T-helper 1 cell treated with Interleukin-12 subunit alpha and Interleukin-12 subunit beta and Interleukin-4 antibody, amounts not matched to agents 30 μg/mL and 1 μg/mL, for 36 hours (primary cell): ENCODE measurements around the gene SYMPK.

Source experiments
- H3K27ac Mint-ChIP-seq: one replicate; pipeline ENCODE4 v1.8.0; 2021; ENCODE audit warnings: mild to moderate bottlenecking, mixed read lengths
- H3K27me3 Mint-ChIP-seq: one replicate; pipeline ENCODE4 v1.8.0; 2021; ENCODE audit warnings: low read depth, mixed read lengths
- H3K36me3 Mint-ChIP-seq: one replicate; pipeline ENCODE4 v1.8.0; 2021; ENCODE audit warnings: low read depth, mixed read lengths
- H3K4me1 Mint-ChIP-seq: one replicate; pipeline ENCODE4 v1.8.0; 2021; ENCODE audit warnings: low read depth, mixed read lengths
- H3K4me3 Mint-ChIP-seq: one replicate; pipeline ENCODE4 v1.8.0; 2021; ENCODE audit warnings: mild to moderate bottlenecking, moderate library complexity, mixed read lengths
- H3K9me3 Mint-ChIP-seq: one replicate; pipeline ENCODE4 v1.8.0; 2021; ENCODE audit warnings: mixed read lengths

SYMPK gene

GRCh38 chr19:45782162-45782691, 80.7 kb downstream of the SYMPK start, which contains the start of gene DMPK:
DMPK (minus strand) TSS chr19:45782490; CDS start chr19:45782352, 138 bp downstream.
- H3K27me3 Mint-ChIP-seq, result peaks cover 21% of the 10 kb centered on the region
- peaks cover 18% of the 10 kb centered on the region for H3K4me1 Mint-ChIP-seq
- H3K27ac Mint-ChIP-seq, result no peak within 1 kb of the TSS
- H3K4me3 Mint-ChIP-seq, result no peak within 1 kb of the TSS
- H3K9me3 Mint-ChIP-seq, result no peaks in the 10 kb centered on the region
- peaks cover 9% of the 10 kb centered on the region for H3K36me3 Mint-ChIP-seq

GRCh38 chr19:45781214-45782161, 81.5 kb downstream of the SYMPK start:
- Mint-ChIP-seq H3K9me3 (no peaks in the 10 kb centered on the region), H3K27ac (no peak overlapping the region), H3K4me1 (peaks cover 18% of the 10 kb centered on the region), H3K4me3 (no peak overlapping the region), H3K36me3 (peaks cover 10% of the 10 kb centered on the region), H3K27me3 (peaks cover 21% of the 10 kb centered on the region)

GRCh38 chr19:45780448-45781213, 82.3 kb downstream of the SYMPK start:
- Mint-ChIP-seq H3K4me3 (no peak overlapping the region), H3K4me1 (peaks cover 18% of the 10 kb centered on the region), H3K9me3 (no peaks in the 10 kb centered on the region), H3K27ac (no peak overlapping the region), H3K36me3 (peaks cover 10% of the 10 kb centered on the region), H3K27me3 (peaks cover 21% of the 10 kb centered on the region)

GRCh38 chr19:45780146-45780447, 82.8 kb downstream of the SYMPK start:
- Mint-ChIP-seq H3K9me3 (no peaks in the 10 kb centered on the region), H3K27me3 (peaks cover 21% of the 10 kb centered on the region)

GRCh38 chr19:45779231-45780145, 83.5 kb downstream of the SYMPK start:
- Mint-ChIP-seq H3K9me3 (no peaks in the 10 kb centered on the region), H3K4me1 (peaks cover 18% of the 10 kb centered on the region), H3K4me3 (peak overlapping the region; percentile 82), H3K36me3 (peaks cover 10% of the 10 kb centered on the region), H3K27ac (no peak overlapping the region), H3K27me3 (peaks cover 21% of the 10 kb centered on the region)

More at GRCh38 chr19:45780146-45780447, 82.8 kb downstream of the SYMPK start:
- H3K27ac Mint-ChIP-seq, result no peak overlapping the region
- H3K36me3 Mint-ChIP-seq, result peaks cover 10% of the 10 kb centered on the region
- no peak overlapping the region for H3K4me3 Mint-ChIP-seq
- peaks cover 18% of the 10 kb centered on the region for H3K4me1 Mint-ChIP-seq

- H3K4me1 Mint-ChIP-seq, result peaks cover 18% of the 10 kb centered on the region
- H3K27ac Mint-ChIP-seq, result no peak overlapping the region
- H3K4me3 Mint-ChIP-seq, result peak overlapping the region; percentile 82
- no peaks in the 10 kb centered on the region for H3K9me3 Mint-ChIP-seq
- H3K27me3 Mint-ChIP-seq, result peaks cover 21% of the 10 kb centered on the region
- peaks cover 10% of the 10 kb centered on the region for H3K36me3 Mint-ChIP-seq
Observed at GRCh38 chr19:45778010-45778661, 84.8 kb downstream of the SYMPK start.

- peaks cover 18% of the 10 kb centered on the region for H3K4me1 Mint-ChIP-seq
- no peak overlapping the region for H3K27ac Mint-ChIP-seq
- H3K36me3 Mint-ChIP-seq, result peaks cover 10% of the 10 kb centered on the region
- no peak overlapping the region for H3K4me3 Mint-ChIP-seq
- peaks cover 21% of the 10 kb centered on the region for H3K27me3 Mint-ChIP-seq
- no peaks in the 10 kb centered on the region for H3K9me3 Mint-ChIP-seq
Observed at GRCh38 chr19:45777395-45777961, 85.5 kb downstream of the SYMPK start.

GRCh38 chr19:45774765-45775164, 88.2 kb downstream of the SYMPK start:
- no peak overlapping the region for H3K4me3 Mint-ChIP-seq
- H3K36me3 Mint-ChIP-seq, result peaks cover 10% of the 10 kb centered on the region
- H3K9me3 Mint-ChIP-seq, result no peaks in the 10 kb centered on the region
- no peak overlapping the region for H3K27ac Mint-ChIP-seq
- H3K4me1 Mint-ChIP-seq, result peaks cover 19% of the 10 kb centered on the region
- peaks cover 14% of the 10 kb centered on the region for H3K27me3 Mint-ChIP-seq

- Mint-ChIP-seq H3K36me3 (peaks cover 7% of the 10 kb centered on the region), H3K9me3 (no peaks in the 10 kb centered on the region), H3K27ac (no peak overlapping the region), H3K4me1 (peaks cover 12% of the 10 kb centered on the region), H3K27me3 (peaks cover 9% of the 10 kb centered on the region), H3K4me3 (no peak overlapping the region)
Observed at GRCh38 chr19:45773384-45773783, 89.6 kb downstream of the SYMPK start.

- H3K36me3 Mint-ChIP-seq, result peaks cover 6% of the 10 kb centered on the region
- H3K27me3 Mint-ChIP-seq, result peaks cover 9% of the 10 kb centered on the region
- no peak overlapping the region for H3K4me3 Mint-ChIP-seq
- H3K9me3 Mint-ChIP-seq, result no peaks in the 10 kb centered on the region
- H3K4me1 Mint-ChIP-seq, result peaks cover 11% of the 10 kb centered on the region
- no peak overlapping the region for H3K27ac Mint-ChIP-seq
Observed at GRCh38 chr19:45772912-45773311, 90.0 kb downstream of the SYMPK start.

GRCh38 chr19:45772130-45772840, 90.7 kb downstream of the SYMPK start:
- H3K4me3 Mint-ChIP-seq, result no peak overlapping the region
- no peaks in the 10 kb centered on the region for H3K9me3 Mint-ChIP-seq
- H3K27ac Mint-ChIP-seq, result no peak overlapping the region
- H3K27me3 Mint-ChIP-seq, result peaks cover 12% of the 10 kb centered on the region
- peaks cover 11% of the 10 kb centered on the region for H3K4me1 Mint-ChIP-seq
- peaks cover 5% of the 10 kb centered on the region for H3K36me3 Mint-ChIP-seq

- peaks cover 15% of the 10 kb centered on the region for H3K27me3 Mint-ChIP-seq
- no peak overlapping the region for H3K27ac Mint-ChIP-seq
- H3K4me1 Mint-ChIP-seq, result peaks cover 11% of the 10 kb centered on the region
- H3K9me3 Mint-ChIP-seq, result no peaks in the 10 kb centered on the region
- H3K4me3 Mint-ChIP-seq, result peak overlapping the region; percentile 4
- no peaks in the 10 kb centered on the region for H3K36me3 Mint-ChIP-seq
Observed at GRCh38 chr19:45771311-45771933, 91.5 kb downstream of the SYMPK start.
